ENCODE results near the gene MOCOS.

Gene MOCOS

DNA sequence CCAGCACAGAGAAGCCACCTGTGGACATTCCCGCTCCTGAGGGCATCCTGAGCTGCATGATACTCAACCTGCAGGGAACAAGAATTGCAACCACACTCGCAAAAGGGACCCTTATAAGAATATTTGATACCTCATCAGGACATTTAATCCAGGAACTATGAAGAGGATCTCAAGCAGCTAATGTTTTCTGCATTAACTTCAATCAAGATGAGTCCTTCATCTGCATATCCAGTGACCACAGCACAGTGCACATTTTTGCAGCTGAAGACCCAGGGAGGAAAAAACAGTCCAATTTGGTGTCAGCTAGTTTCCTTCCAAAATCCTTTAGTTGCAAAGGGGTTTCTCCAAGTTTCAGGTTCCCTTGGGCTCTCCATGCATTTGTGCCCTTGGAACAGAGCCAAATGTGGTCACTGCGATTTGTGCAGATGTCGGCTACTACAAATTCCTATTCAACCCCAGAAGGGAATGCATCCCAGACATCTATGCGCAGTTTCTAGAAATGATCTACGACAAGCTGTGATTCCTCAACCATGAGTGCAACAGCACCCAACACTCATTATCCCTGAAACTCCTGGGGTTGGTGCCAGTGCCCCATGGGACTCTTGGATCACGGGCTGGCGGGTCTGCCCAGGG, 86.9 kb downstream of the MOCOS start:
- DNase-seq, result no peak

DNA sequence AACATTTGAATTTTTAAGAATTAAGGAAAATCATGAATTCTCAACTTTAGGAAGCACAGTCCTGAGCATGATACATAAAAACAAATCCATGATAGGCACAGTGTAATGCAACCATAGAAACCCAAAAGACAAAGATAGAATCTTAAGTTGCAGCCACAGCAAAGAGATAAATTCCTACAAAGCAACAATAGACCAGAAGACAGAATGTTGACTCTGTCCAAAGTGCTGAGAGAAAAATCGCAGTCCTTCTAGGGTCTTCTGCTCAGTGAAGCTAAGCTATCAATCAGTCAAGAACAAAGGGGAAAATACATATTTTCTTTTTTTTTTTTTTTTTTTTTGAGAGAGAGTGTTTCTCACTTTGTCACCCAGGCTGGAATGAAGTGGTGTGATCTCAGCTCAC, 88.3 kb downstream of the MOCOS start:
- no peak for DNase-seq

DNA sequence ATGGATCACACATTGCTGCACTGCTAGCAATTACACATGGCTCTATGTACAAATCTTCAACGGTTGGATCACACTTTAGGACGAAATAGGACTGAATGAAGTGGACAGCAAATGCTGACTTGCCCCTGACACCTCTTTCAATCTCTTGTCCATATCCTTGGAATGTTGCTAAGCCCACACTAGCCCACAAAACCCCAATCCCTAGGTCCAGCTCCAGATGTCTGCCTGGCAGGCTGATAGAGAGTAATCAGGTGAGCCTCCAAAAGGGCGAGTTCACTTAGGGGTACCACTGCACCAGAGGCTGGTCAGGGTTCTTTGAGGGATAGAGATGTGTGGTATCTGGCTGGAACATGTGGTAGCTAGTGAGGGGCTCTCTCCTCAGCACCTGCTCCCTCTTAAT, 91.7 kb downstream of the MOCOS start:
- DNase-seq, result no peak

DNA sequence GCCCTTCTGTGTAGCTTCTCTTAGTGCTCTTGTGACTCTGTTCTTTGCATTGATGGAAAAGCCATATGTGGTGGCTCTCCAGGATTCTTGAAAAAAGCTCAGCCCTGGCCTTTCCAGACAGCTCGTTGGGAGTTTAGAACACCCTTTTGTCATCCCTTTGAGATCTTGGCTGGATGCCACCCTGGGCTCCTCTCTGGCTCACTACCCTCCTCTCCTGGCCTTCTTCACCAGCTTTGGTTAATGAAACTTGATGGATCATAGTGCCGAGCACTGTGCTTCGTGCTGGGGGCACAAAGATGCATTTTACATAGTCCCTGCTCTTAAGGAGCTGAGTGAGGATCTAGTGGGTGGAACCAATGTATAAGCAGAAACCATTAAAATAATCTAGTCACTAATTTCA, 94.6 kb downstream of the MOCOS start:
- DNase-seq, result no peak

DNA sequence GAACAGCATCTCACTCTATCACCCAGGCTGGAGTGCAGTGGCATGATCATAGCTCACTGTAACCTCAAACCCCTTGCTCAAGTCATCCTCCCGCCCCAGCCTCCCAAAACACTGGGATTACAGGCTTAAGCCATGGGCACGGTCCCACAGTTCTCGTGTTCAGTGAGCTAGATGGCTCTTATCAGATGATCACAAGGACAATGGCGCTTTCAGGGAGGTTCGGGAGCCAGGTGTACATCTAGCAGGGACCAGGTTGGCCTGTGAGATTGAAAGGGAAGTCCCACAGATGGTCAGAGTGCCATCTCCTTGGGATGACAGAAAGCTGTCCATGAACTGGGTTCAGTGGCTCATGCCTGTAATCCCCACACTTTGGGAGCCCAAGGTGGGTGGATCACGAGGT, 96.2 kb downstream of the MOCOS start:
- DNase-seq, result no peak

DNA sequence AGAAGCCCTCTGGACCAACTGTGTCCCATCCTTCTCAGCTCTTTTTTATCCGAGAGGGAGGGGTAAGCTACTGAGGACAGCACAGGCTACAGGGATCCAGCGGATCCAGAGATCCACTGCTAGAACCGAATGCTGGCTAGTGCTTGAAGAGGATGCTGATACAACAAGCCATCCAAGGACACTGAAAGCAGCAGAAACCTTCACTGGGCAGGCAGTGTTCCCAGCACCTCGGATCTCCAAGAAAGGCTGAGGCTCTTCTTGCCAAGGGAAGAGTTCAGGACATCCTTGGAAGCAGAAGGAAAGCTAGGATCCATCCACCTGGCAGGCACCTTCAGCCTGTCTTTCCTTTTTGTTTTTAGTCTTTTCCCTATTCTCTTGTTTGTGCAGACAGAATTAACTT, 97.0 kb downstream of the MOCOS start:
- peak in 1 of 14 donors; percentile 23 for DNase-seq

DNA sequence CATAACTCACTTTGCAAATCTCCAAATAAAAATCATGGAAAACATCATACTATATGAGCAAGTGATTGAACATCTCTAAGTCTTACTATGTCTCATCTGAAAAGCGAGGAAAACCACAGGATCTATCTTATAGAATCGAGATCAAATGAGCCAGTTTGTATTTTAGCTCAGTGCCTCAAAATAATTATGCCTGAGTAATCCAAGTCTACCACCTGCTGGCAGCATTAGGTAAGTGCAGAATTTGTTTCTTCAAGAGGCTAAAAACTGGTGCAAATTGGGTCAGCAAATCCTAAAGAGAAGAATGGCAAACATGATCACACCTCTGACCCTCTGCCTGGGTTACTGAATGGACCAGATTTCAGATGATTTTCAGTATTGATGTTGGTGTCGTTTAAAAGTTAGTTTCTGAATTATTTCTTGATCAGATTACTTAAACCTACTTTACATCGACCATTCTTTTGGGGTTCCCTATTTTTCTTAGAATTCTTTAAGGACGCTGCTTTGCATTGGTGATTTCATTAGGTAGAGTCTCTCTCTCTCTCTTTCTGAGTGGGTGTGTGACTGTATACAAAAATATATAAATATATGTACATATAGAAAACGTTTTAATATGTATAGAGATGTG, 97.5 kb downstream of the MOCOS start:
- DNase-seq, result peak in 3 of 14 donors; percentile 8 to 28 (median 17)

DNA sequence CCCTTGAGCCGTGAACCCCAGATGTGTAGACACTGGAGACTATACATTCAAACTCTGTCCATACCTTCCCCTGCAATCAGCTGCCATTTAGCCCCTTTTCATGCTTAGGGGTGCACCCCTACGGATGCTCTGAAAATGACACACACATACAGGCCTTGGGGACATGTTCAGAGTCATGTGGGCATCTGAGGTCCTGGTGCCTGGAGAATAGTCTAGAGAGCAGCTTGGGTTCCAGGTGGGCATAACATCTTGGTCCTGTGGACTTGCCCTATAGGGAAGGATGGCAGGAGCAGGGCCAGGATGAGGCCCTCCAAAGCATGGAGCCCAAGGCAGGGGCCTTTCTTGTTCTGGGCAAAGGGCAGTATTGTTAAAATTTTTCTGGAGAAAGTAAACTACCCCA, 100.4 kb downstream of the MOCOS start:
- DNase-seq, result no peak

DNA sequence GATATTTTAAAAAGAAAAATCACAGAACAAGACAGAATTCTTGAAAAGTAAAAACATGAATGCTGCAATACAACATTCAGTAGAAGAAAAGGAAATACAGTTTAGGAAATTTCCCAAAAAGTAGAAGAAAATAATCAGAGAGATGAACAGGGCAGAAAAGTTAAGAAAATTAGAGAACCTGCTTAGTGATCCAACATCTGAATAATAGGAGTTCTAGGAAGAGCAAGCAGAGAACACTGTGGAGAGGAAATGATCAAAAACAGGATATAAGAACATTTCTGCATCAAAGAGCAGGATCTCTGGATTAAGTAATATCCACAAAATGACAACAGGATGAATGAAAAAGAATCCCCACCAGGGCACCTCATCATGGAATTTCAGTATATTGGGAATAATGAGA, 101.4 kb downstream of the MOCOS start:
- no peak for DNase-seq

DNA sequence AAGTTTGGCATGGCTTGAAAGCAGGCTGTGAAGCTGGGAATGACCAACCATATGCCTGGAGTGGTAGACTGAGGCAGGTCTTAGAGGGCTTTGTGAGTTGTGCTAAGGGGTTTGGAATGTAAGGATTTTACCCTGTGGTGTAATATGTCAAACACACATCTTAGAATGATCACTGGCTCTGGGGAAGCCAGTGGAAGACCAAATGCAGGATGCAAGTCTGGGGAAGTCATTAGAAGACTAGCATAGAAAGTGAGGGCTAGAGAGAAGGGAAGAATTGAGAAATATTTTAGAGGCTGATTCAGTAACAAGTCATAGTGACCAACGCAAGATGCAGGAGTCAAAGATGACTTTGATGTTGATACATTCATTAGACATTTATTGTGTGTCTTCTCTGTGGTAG, 106.7 kb downstream of the MOCOS start:
- DNase-seq, result no peak

DNA sequence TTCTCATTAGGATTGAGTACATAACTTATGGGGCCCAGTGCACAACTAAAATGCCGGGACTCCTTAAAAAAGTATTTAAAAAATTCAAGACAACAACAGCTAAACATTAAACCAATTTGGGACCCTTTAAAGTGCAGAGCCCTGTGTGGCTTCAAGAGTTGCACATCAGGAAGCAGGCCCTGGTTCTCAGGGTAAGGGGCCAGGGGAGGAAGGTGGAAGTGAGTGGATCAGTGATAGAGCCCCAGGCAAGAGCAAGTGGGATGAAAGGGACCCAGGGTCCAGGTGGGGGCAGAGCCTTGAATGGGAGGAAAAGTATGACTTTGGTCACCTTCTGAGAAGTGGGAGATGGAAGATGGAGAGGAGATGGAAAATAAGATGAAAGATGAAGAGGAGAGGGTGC, 107.9 kb downstream of the MOCOS start:
- DNase-seq, result no peak

DNA sequence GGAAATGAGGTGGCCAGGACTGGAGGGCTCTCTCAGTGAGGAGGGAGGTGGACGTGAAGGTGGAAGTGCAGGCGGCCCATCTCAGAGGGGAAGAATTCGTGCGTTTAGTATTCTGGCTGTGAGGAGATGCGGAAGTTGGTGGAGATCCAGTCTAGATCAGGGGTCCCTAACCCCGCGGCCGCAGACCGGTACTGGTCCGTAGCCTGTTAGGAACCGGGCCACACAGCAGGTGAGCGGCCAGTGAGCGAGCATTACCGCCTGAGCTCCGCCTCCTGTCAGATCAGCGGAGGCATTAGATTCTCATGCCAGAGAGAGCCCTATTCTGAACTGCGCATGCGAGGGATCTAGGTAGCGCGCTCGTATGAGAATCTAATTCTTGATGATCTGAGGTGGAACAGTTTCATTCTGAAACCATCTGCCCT, 108.6 kb downstream of the MOCOS start:
- DNase-seq, result no peak

DNA sequence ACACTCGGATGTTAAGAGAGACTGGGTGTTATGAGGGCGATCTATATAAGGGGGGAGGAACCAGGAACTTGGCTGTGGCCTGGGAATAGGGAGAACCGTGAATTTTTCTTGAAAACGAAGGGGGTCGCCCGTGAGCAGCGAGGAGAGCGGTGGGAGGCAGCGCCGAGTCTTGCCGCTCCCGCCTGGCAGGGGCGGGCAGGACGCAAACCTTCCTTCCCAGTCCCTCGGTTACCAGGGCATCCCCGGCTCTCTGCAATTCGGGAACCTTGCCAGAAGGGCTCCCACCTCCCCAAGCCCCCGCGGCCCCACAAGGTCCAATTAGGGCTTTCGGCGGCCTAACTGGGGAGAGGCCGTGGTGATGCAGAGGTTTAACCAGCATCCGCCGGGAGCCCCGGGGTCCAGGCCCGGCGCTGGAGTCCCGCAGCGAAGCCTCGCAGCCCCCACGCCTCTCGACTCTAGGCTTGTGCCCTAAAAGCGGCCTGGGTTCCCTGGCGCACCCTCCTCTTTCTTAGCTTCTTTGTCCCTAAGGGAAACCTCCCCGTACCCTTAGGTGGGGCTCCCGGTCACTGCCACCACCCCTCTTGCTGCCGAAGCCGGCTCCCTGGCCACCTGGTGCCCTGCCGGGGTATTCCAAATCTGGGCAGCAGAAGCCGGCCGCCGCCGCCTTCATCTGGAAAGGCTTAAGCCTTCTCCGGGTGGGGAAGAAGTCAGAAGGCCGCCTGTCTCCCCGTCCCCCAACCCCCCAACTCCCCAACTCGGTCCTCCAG, 109.5 kb downstream of the MOCOS start:
- DNase-seq, result peak in 12 of 14 donors; percentile 21 to 76 (median 55)

DNA sequence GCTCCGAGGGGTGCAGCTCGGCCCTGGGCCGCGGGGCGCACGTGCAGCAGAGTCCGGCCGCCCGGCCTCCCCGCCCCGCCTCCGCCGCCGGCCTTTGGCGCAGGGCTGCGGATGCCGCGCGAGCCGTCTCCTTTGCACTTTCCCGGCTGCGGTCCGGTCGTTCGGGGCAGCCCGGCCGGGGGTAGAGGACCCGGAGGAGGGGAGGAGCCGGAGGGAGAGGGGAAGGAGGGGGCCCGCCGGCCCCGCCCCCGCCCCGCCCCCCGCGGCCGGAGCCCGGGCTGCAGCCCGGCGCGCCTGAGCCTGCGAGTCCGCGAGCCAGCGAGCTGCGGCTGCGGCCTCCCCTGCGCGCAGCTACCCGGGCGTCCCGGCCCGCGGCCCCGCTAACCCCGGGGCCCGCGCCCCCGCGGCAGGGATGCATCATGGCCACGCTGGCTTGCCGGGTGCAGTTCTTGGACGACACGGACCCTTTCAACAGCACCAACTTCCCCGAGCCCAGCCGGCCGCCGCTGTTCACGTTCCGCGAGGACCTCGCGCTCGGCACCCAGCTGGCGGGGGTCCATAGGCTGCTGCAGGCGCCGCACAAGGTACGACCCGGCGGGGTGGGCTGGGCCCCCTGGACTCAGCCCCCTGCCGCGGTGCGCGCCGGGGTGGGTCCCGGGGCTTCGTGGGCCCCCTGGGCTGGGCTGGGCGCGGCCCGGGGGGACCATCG, 110.3 kb downstream of the MOCOS start, which contains the start of gene FHOD3:
TSS of gene FHOD3 (plus strand) at position 297 of the 709 bp plus-strand sequence. CDS start at position 420, 123 bp downstream.
- DNase-seq, result peak in 12 of 14 donors; percentile 17 to 78 (median 48)

DNA sequence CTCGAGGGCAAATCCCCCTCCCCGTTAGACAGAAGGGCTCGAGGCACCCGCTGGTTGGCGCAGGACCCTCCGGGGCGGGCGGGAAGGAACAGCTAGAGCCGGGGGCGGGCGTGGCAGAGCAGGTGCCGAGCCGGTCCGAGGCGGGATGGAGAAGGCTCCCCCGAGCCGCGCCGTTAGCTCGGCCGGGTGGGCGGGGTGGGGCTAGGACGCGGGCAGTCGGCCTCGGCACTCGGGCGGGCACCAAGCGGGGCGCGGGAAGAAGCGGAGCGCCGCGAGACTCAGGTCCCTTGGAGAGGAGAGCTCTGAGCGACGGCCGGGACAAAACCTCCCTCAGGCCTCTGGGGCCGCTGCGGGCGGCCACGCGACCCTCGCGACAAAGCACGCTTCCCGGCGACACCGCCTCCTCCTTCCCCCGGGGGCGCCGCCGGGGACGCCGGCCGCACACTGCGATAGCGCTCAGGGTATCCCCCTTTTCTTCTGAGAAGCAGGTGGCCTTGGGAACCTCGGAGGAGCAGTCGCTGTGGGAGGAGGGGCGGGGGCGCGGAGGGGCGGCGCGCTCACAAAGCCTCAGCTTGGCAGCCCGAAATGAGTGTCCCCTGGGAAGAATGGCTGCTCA, 110.9 kb downstream of the MOCOS start:
- DNase-seq, result peak in 2 of 14 donors; percentile 21 to 22

DNA sequence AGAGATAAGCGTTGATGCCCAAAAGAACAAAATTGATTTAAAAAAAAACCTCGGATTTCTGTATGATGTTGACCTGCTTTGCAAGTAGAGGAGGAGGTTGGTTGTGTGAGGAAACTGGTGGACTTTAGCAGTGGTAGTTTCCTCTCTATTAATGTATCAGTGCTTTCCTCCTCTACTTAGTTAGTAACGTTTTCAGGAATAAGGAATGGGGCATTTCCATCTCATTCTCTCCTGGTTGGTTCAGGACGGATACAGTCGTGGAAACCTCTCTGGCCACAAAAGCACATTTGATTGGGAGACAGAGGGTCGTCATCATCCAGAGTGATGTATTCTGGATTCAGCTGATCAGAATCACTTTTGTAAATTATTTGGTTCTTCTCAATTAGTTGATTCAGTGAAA, 111.7 kb downstream of the MOCOS start:
- no peak for DNase-seq

DNA sequence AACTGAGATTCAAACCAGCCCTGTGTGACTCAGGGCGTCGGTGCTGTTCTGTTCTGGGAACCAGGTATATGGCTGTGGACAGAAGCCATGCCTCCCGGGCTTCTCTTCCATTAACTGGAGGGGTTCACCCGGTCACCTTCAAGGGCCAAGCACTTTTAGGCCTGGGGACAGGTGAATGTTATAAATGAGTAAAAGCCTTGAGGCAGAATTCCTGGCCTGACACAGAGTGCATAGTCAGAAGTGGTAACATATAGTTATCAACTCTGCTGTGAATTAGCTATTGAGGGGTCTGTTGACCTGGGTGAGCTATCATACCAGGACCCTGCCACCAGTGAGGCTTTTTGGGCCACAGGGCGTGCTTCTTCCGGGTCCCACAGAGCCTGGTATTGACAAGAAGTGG, 112.9 kb downstream of the MOCOS start:
- no peak for DNase-seq

DNA sequence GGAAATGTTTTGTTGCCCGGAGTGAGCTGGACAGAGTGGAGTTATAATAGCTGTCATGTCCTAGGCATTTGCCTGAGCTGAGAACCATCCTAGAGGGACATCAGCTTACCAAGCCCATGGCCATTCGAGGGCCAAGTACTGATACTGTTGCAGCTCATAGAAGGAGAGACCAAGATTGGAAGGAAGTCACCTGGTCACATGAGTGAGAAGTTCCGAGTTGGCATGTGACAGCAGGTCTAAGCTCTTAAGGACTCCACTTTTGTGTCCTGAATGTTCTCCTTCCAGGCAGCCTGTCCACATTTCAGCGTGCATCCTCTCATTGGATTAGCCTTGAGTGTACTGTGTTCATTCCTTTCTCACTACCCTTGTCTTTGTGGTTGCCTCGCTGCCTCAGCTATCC, 114.6 kb downstream of the MOCOS start:
- DNase-seq, result no peak

DNA sequence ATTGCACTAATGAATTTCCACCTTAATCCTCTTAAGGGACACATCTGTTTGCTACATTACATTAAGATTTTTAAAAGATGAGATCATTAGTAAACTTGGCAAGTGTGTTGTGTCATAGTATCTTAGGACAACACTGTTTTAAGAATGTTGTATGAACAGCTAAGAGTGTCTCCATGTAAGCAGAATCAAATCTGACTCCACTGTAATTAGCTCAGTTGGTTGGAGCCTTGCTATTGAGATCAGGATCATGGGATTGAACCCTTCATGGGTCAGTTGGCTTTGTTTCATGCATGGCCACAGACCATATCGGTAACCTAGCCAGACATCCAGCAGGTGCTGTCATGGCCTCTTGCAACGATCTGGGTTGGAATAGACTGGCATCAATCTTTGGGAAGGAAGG, 115.4 kb downstream of the MOCOS start:
- DNase-seq, result no peak

DNA sequence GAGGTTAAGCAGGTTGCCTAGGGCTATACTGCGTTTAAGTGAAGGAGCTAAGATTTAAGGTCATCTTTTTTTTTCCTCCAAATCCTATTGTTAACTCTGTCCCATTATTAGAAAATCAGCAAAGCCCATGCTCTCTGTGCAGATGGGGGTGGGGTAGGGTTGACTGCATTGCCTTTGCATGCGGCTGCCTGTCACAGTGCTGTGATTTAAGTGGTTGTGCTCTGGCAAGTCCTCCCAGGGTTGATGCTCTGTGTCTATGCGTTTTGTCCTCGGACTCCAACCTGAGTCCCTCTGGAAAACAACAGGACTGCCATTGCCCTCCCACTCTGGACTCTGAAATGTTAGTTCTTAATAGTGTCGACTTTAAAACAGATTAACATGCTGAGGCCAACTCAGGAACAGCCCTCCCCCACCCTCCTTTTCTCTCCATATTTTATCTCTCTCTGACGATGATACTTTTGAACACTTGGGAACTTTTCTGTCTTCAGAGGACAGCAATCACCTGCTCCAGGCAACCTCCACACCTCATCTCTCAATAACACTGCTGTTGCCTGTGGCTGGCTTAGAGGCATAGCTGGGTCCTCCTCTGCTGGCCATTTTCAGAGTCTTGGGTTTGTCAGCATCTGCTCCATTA, 116.0 kb downstream of the MOCOS start:
- no peak for DNase-seq

DNA sequence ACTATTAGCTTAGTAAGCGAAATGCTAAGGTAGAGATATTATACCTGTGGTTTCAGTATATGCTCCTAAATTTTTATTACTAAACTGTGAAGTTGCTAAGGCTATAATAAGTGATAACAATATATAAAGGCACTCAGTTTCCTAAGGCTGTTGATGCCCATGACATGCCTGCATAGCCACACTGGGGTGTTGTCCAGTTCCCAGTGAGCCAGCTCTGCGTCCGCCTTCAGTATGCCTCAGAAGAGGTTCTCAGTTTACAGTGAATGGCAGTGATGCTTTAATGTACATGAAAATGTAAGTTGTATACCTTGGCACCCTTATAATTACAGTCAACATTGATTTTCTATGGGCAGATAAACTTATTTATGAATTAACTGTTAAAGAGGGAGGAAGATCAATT, 117.4 kb downstream of the MOCOS start:
- no peak for DNase-seq

DNA sequence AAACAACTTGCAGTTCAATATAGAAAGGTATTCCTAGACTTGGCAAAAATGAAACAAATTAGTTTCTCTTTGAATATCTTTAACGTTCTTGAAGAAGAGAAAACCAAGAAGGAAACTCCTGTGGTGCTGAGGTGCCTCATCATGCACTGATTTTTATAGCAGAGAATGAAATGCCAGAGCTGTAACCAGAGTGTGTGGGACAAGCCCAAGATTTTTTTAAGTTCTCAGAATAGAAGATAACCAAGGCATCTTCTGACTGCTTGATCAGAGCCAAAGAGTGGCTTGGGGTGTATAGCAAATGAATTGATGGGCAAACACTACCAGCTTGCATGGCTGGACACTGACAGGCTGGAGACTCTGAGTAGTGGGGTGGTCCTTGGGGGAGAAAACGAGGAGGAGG, 118.1 kb downstream of the MOCOS start:
- no peak for DNase-seq
